PC-9 (cell line): ENCODE measurements around the gene CISD3. TPM values are rescaled to one million over a fixed set of nuclear protein-coding genes. Genes with fewer than 3 reads are reported as not detected.
A peak's percentile ranks its signal among the peaks of the same experiment; 100 is the strongest.

Experiments used
- BruUV-seq: library from RNA; stranded (reverse); fragments of 400-500 nt; replicated peaks from 2 replicates; lab custom pipeline; 2021; lab: Mats Ljungman, UMichigan
- CTCF ChIA-PET: fragments of 300-600 bp; sonication (Branson Sonifier 250); formaldehyde crosslinking; loops from one replicate; lab custom pipeline; 2022; ENCODE audit warnings: antibody characterized with exemption; lab: Charles Lee
- POLR2A ChIA-PET: fragments of 300-600 bp; sonication (Branson Sonifier 250); formaldehyde crosslinking; loops from one replicate; lab custom pipeline; 2022; ENCODE audit warnings: antibody characterized with exemption; ENCODE audit not compliant: unreplicated experiment; lab: Charles Lee
- DNase-seq, 2 experiments: peaks; one replicate each; pipeline versions ENCODE4 v3.0.0 to v3.0.0-alpha.2; 2015 to 2022; ENCODE audit warnings: mixed read lengths in 1 of 2
- H2AFZ ChIP-seq: fragments of 200-600 bp; sonication (generic); 2 replicates; pipeline ENCODE4 v1.8.1; 2017; ENCODE audit warnings: antibody characterized with exemption
- H3F3A ChIP-seq: fragments of 200-600 bp; sonication (generic); 2 replicates; pipeline ENCODE4 v1.8.1; 2017; ENCODE audit warnings: antibody characterized with exemption, mild to moderate bottlenecking, low read depth; ENCODE audit not compliant: insufficient read depth
- H3K27ac ChIP-seq: fragments of 200-600 bp; sonication (generic); 2 replicates; pipeline ENCODE4 v1.6.1; 2016; ENCODE audit warnings: mixed run types
- H3K27me3 ChIP-seq: fragments of 200-600 bp; sonication (generic); 2 replicates; pipeline ENCODE4 v1.6.1; 2016; ENCODE audit warnings: low read depth, mixed run types; ENCODE audit not compliant: insufficient read depth
- H3K36me3 ChIP-seq: fragments of 200-600 bp; sonication (generic); 2 replicates; pipeline ENCODE4 v1.6.1; 2016; ENCODE audit warnings: low read depth, mixed run types
- H3K4me1 ChIP-seq: fragments of 200-600 bp; sonication (generic); replicated peaks from 2 replicates; pipeline ENCODE4 v1.6.1; 2016; ENCODE audit warnings: mixed run types; ENCODE audit not compliant: insufficient read depth
- H3K4me2 ChIP-seq: fragments of 200-600 bp; sonication (generic); 2 replicates; pipeline ENCODE4 v1.6.1; 2017; ENCODE audit warnings: mixed run types
- H3K4me3 ChIP-seq: fragments of 200-600 bp; sonication (generic); 2 replicates; pipeline ENCODE4 v1.6.1; 2016; ENCODE audit warnings: mixed run types
- H3K79me2 ChIP-seq: fragments of 200-600 bp; sonication (generic); 2 replicates; pipeline ENCODE4 v1.6.1; 2017; ENCODE audit warnings: low read depth, mixed run types
- H3K9me2 ChIP-seq: fragments of 200-600 bp; sonication (generic); 2 replicates; pipeline ENCODE4 v1.8.1; 2017; ENCODE audit warnings: mild to moderate bottlenecking; ENCODE audit not compliant: insufficient read depth
- H3K9me3 ChIP-seq: fragments of 200-600 bp; sonication (generic); 2 replicates; pipeline ENCODE4 v1.8.1; 2016; ENCODE audit warnings: low read depth; ENCODE audit not compliant: insufficient read depth
- H4K20me1 ChIP-seq: fragments of 200-600 bp; sonication (generic); 2 replicates; pipeline ENCODE4 v1.8.1; 2017; ENCODE audit not compliant: insufficient read depth
- CTCF ChIP-seq: fragments of 200-600 bp; sonication (generic); conservative IDR thresholded peaks from 2 replicates; pipeline ENCODE4 v1.6.1; 2017; ENCODE audit warnings: mixed run types, antibody characterized with exemption, mild to moderate bottlenecking, moderate library complexity
- EZH2 ChIP-seq: fragments of 200-600 bp; sonication (generic); IDR thresholded peaks from 2 replicates; pipeline ENCODE4 v1.8.0; 2017; ENCODE audit warnings: antibody characterized with exemption, low read depth
- intact Hi-C: fragments of 100-400 bp; cut with micrococcal nuclease; formaldehyde crosslinking; loops from one replicate; pipeline ENCODE4 v1.10.0; 2022; ENCODE audit not compliant: unreplicated experiment
- total RNA-seq: library from RNA; stranded (reverse); gene quantifications from 2 replicates; pipeline ENCODE4 v1.2.3, GENCODE V29; 2021

Gene CISD3
- total RNA-seq, 1 experiment from 2014 or later = 36.6 TPM

DNA sequence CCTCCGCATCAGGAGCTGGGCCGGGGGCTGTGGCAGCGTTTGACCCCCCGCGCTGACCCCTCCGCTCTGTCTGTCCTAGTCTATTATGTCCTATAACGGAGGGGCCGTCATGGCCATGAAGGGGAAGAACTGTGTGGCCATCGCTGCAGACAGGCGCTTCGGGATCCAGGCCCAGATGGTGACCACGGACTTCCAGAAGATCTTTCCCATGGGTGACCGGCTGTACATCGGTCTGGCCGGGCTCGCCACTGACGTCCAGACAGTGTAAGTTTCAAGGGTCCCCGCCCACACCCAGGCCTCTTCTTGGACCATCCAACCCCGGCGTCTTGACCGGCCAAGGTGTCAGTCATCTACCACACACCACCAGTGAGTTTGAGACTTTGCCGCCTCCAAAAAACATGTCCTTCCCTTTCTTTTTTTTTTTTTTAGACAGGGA is 22.9 kb downstream of the CISD3 start:
- POLR2A ChIA-PET = no interaction called here
- CTCF ChIA-PET = no interaction called here
- Histone ChIP-seq H4K20me1 (no peaks in the 10 kb centered on the region; the same call in 1 of the 2 replicates), H3K9me2 (no peaks in the 10 kb centered on the region), H2AFZ (peak overlapping the region; percentile 80; the same call in 1 of the 2 replicates), H3K4me2 (peak overlapping the region; percentile 89), H3K36me3 (no peaks in the 10 kb centered on the region), H3K27me3 (no peaks in the 10 kb centered on the region), H3K4me1 (peaks cover 10% of the 10 kb centered on the region), H3F3A (peaks cover 11% of the 10 kb centered on the region), H3K79me2 (peaks cover 69% of the 10 kb centered on the region), H3K4me3 (peak overlapping the region; percentile 92), H3K9me3 (no peaks in the 10 kb centered on the region), H3K27ac (0 out of 2 replicates have a peak overlapping the region, but pooled peaks have one; percentile 12)
- DNase-seq = no peak
- no peak for TF ChIP-seq EZH2
- no peak for TF ChIP-seq CTCF
- intact Hi-C loops = loop anchor here (5.0 kb wide), 2 partner anchors 44 to 214 kb away; partner anchors contain the start of genes FBXO47 and PIP4K2B
- TSS peak; percentile 40 for BruUV-seq

DNA sequence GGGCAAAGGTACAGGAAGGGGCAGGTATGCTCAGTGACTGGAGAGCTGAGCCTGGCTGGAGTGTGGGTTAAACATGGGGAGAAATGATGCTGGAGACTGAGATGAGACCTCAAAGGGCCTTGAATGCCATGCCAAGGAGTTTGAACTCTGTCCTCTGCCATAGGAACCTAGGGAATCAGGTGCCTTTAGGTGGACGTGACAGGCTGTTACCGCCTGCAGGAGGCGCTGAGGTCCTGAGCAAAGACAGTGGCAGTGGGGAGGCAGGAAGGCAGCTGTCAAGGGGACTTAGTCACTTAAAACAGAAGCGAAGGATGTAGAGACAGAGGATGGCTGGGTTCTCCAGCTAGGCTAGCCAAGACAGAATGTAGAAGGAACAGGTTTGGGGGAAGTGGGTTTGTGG is 31.5 kb downstream of the CISD3 start:
- H3K4me1 ChIP-seq = no peaks in the 10 kb centered on the region
- BruUV-seq = no TSS peak
- H3K9me2 ChIP-seq = no peaks in the 10 kb centered on the region
- CTCF ChIA-PET = no interaction called here
- peaks cover 21% of the 10 kb centered on the region for H3K36me3 ChIP-seq
- no peak overlapping the region for H3K4me2 ChIP-seq
- H3K79me2 ChIP-seq = peaks cover 6% of the 10 kb centered on the region; the same call in 1 of the 2 replicates
- intact Hi-C loops = no loop called here
- no peak overlapping the region for H3K27ac ChIP-seq
- H4K20me1 ChIP-seq = peaks cover 14% of the 10 kb centered on the region; the same call in 1 of the 2 replicates
- H3K27me3 ChIP-seq = no peaks in the 10 kb centered on the region
- no peak for DNase-seq
- H3F3A ChIP-seq = peaks cover 12% of the 10 kb centered on the region; the same call in 1 of the 2 replicates
- TF ChIP-seq CTCF (peak; percentile 57), EZH2 (no peak)
- H3K4me3 ChIP-seq = no peak overlapping the region
- H2AFZ ChIP-seq = no peak overlapping the region
- no peaks in the 10 kb centered on the region for H3K9me3 ChIP-seq
- POLR2A ChIA-PET = interaction anchor here (0.7 kb wide), 1 partner anchor 106 kb away, joined by 5 read pairs; no protein-coding TSS in a partner anchor

GRCh38 chr17:38762231-38762630 is 32.1 kb downstream of the CISD3 start:
- Histone ChIP-seq H3K4me2 (no peak overlapping the region), H3K27ac (no peak overlapping the region), H3K9me3 (no peaks in the 10 kb centered on the region), H3K4me3 (no peak overlapping the region), H3K36me3 (peaks cover 21% of the 10 kb centered on the region), H3F3A (peaks cover 15% of the 10 kb centered on the region), H3K9me2 (no peaks in the 10 kb centered on the region), H4K20me1 (peaks cover 14% of the 10 kb centered on the region; the same call in 1 of the 2 replicates), H3K79me2 (peaks cover 2% of the 10 kb centered on the region; the same call in 1 of the 2 replicates), H3K27me3 (no peaks in the 10 kb centered on the region), H2AFZ (no peak overlapping the region), H3K4me1 (no peaks in the 10 kb centered on the region)
- BruUV-seq = no TSS peak
- intact Hi-C loops = no loop called here
- ChIA-PET POLR2A (interaction anchor here (0.7 kb wide), 1 partner anchor 106 kb away, joined by 5 read pairs; no protein-coding TSS in a partner anchor), CTCF (no interaction called here)
- no peak for DNase-seq
- no peak for TF ChIP-seq EZH2
- TF ChIP-seq CTCF = no peak
